Activated CD4-positive, alpha-beta T cell treated with anti-CD3 and anti-CD28 coated beads, Interleukin-2, amount 10 ng/mL, durations not matched to agents 24 days and 14 days (primary cell): ENCODE measurements around the gene RARB. TPM values are rescaled to one million over a fixed set of nuclear protein-coding genes. Genes with fewer than 3 reads are reported as not detected.

Source experiments
- DNase-seq: peaks from one replicate; pipeline ENCODE4 v3.0.0; 2022
- H3K27ac Mint-ChIP-seq: one replicate; pipeline ENCODE4 v1.8.0; 2022; ENCODE audit warnings: mild to moderate bottlenecking, mixed read lengths
- H3K27me3 Mint-ChIP-seq: one replicate; pipeline ENCODE4 v1.8.0; 2022; ENCODE audit warnings: mixed read lengths
- H3K36me3 Mint-ChIP-seq: one replicate; pipeline ENCODE4 v1.8.0; 2022; ENCODE audit warnings: low read depth, mild to moderate bottlenecking, mixed read lengths
- H3K4me1 Mint-ChIP-seq: one replicate; pipeline ENCODE4 v1.8.0; 2021; ENCODE audit warnings: mixed read lengths
- H3K4me3 Mint-ChIP-seq: one replicate; pipeline ENCODE4 v1.8.0; 2022; ENCODE audit warnings: mild to moderate bottlenecking, moderate library complexity, mixed read lengths
- H3K9me3 Mint-ChIP-seq: one replicate; pipeline ENCODE4 v1.8.0; 2021; ENCODE audit warnings: mixed read lengths
- intact Hi-C: fragments of 100-400 bp; cut with micrococcal nuclease; formaldehyde crosslinking; loops from one replicate; pipeline ENCODE4 v1.15.1; 2023
- total RNA-seq: library from RNA; stranded (reverse); gene quantifications from 2 replicates; pipeline ENCODE4 v1.2.3, GENCODE V29; 2022

RARB gene
- total RNA-seq, 1 donor from 2014 or later, result not detected

DNA sequence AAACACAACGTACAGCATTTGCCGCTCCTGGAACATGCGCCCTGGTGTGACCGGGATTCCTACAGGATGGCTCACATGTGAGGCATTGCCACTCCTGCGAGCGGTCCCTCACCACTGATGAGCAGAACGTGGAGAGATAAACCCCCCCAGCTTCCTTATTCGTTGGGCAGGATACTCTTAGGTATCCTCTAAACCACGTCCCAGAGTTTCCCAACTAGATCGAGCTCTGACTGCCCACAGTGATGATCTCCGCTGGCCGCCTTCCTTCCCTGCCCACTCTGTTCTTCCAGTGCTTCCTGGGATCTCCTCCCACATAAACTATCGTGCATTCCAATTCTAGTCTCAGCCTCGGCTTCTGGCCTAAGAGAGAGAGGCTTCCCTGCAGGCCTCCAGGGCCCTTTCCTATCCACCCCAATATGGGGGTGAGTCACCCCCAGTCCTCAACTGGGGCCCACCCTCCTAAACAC is 144.9 kb downstream of the RARB start:
- Mint-ChIP-seq H3K4me3 (no peak overlapping the region), H3K36me3 (no peaks in the 10 kb centered on the region), H3K9me3 (no peaks in the 10 kb centered on the region), H3K27ac (no peak overlapping the region), H3K4me1 (no peaks in the 10 kb centered on the region), H3K27me3 (no peaks in the 10 kb centered on the region)
- intact Hi-C loops, result no loop called here
- DNase-seq, result no peak

DNA sequence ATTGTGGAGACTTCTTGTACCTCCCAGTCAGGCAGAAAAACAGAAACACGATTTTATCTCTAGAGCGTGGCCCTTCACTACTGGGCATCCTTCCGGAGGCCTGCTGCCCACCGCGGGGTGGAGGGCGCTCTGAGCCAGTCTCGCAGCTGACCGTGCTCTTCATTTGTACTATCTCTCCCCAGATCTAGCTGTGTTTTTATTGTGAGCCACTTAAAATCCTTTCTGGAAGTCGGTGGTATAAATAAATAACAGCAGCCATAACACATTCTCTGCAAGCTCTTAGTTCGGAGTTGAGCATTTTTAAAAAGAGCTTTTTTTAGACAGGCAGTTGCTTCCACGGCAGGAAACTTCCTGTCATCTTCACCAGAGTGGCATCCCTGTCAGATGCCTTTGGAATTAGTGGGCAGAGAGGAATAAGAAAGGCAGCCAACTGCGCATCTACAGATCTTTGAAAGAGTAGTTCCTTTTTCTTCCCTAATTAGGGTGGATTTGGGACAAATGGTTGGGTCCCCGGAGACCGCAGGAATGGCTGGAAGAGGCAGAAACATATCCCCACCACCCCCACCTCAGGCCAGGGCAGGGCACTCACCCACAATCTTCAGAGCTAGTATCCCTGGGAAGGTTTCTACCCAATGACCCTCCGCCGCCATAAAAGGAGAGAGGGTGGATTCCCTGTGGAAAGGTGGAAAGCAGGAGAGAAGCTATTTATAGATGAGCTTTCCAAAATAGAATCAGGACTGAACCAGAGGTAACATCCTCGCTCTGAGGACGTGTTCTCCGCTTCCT is 145.5 kb downstream of the RARB start:
- H3K4me3 Mint-ChIP-seq, result no peak overlapping the region
- H3K9me3 Mint-ChIP-seq, result no peaks in the 10 kb centered on the region
- no peak overlapping the region for H3K27ac Mint-ChIP-seq
- no peaks in the 10 kb centered on the region for H3K36me3 Mint-ChIP-seq
- H3K4me1 Mint-ChIP-seq, result no peaks in the 10 kb centered on the region
- no peak for DNase-seq
- peaks cover 1% of the 10 kb centered on the region for H3K27me3 Mint-ChIP-seq
- intact Hi-C loops, result no loop called here

DNA sequence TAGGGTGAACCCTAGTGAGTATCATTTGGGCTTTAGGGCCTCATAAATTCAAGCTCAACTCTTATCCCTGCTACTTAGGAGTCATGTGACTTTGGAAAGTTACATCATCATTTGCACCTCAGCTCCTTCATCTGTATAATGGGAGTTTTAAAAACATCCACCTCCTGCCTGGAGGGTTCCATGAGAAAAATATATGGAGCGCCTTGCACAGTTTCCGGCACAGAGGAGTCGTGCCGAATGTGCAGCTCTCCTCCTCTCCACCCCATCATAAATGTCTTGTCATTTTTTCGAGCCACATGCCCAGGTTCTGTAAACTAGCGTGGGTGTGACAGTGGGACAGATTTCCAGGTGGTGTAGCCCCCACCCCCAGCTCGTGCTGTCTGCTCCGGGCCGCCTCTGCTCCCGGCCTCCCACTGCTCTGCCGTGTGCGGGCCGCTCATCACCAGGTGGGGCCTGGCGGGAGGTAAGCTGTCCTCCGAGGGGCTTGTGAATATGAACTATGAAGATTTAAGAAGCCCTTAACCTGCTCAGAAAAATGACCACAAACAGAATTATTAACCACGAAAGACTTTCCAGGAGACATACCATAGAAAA is 146.2 kb downstream of the RARB start:
- peaks cover 1% of the 10 kb centered on the region for H3K27me3 Mint-ChIP-seq
- H3K36me3 Mint-ChIP-seq, result no peaks in the 10 kb centered on the region
- H3K27ac Mint-ChIP-seq, result no peak overlapping the region
- no peak for DNase-seq
- H3K4me1 Mint-ChIP-seq, result no peaks in the 10 kb centered on the region
- H3K9me3 Mint-ChIP-seq, result no peaks in the 10 kb centered on the region
- intact Hi-C loops, result no loop called here
- no peak overlapping the region for H3K4me3 Mint-ChIP-seq

DNA sequence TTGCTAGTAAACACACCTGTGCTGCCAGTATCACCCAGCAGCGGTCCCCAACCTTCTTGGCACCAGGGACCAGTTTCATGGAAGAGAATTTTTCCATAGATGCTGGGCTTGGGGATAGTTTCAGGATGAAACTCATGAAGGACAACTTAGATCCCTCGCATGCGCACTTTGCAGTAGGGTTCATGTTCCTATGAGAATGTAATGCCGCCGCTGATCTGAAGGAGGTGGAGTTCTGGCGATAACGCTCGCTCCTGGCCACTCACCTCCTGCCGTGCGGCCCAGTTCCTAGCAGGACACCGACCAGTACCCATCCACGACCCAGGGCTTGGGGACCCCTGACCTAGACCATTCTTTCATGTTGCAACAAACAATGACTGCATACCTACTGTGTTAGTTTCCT is 146.9 kb downstream of the RARB start:
- Mint-ChIP-seq H3K27me3 (peaks cover 1% of the 10 kb centered on the region), H3K36me3 (no peaks in the 10 kb centered on the region), H3K9me3 (no peaks in the 10 kb centered on the region), H3K4me1 (no peaks in the 10 kb centered on the region), H3K4me3 (no peak overlapping the region), H3K27ac (no peak overlapping the region)
- intact Hi-C loops, result no loop called here
- no peak for DNase-seq

DNA sequence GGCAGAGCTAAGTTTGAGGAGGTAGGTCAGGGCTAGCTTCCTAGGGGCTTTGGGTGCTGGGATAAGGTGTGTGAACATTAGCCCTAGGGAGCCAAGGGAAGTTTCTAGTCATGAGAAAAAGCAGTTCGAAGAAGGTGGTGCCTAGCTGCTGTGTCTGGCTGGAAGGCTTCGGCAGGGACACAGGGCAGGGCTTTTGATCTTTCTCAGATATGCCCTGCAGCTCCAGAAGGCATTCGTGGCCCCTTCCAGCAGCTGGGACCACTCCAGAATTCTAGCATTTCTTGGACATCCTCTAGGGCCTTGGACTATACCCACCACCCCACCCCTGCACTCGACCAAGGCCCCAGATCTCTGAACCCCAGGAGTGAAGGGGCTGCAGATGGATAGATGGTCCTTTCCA is 148.1 kb downstream of the RARB start:
- Mint-ChIP-seq H3K4me3 (no peak overlapping the region), H3K36me3 (no peaks in the 10 kb centered on the region), H3K9me3 (no peaks in the 10 kb centered on the region), H3K4me1 (no peaks in the 10 kb centered on the region), H3K27ac (no peak overlapping the region), H3K27me3 (peaks cover 1% of the 10 kb centered on the region)
- no peak for DNase-seq
- intact Hi-C loops, result no loop called here

DNA sequence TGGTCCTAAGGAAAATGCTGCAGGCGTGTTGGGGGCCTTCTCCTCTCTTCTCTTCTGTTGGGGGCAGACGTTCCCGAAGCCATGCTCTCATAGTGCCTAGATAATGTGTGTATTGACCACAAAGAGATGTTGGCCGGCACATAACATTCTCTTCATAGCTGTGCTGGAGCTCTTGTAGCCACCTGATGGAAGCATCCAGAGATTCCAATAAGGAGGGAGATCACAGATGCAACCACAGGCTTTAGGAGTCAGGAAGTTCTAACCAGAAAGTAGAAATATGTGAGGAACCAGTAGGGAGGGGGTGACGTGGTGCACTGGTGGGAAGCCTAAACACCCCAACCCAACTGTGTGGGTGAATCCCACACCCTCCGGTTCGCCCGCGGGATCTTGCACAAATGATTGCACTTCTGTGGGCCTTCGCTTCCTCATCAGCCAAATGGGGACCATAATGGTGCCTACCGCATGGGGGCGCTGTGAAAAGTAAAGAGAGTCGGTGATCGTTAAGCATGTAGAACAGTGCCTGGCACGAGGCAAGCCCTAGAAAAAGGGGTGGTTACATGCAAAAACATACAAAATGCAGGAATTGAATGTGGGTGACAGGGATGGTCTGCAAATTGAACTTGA is 148.9 kb downstream of the RARB start:
- Mint-ChIP-seq H3K27ac (no peak overlapping the region), H3K27me3 (peaks cover 1% of the 10 kb centered on the region), H3K9me3 (no peaks in the 10 kb centered on the region), H3K4me1 (no peaks in the 10 kb centered on the region), H3K36me3 (no peaks in the 10 kb centered on the region), H3K4me3 (no peak overlapping the region)
- DNase-seq, result no peak
- intact Hi-C loops, result no loop called here

DNA sequence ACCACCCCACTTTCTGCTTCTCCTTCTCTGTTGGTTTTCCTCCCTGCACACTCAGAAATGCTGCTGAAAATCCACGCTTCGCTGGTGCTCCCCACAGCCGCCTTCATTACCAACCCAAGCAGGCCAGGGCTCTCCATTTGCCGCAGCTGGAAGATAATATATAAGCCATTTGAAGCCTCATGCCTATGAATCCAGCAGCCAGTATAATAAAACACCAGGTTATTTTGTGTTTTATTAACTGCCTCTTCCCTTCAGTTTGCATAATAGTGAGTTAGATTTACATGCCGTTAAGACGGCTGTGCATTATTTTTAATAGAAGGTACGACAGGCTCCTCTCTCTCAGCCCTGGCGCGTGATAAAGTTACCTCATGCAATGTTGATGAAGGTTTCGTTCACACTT is 150.0 kb downstream of the RARB start:
- no peak for DNase-seq
- Mint-ChIP-seq H3K27me3 (peaks cover 1% of the 10 kb centered on the region), H3K36me3 (no peaks in the 10 kb centered on the region), H3K4me1 (no peaks in the 10 kb centered on the region), H3K9me3 (no peaks in the 10 kb centered on the region), H3K27ac (no peak overlapping the region), H3K4me3 (no peak overlapping the region)
- intact Hi-C loops, result no loop called here

DNA sequence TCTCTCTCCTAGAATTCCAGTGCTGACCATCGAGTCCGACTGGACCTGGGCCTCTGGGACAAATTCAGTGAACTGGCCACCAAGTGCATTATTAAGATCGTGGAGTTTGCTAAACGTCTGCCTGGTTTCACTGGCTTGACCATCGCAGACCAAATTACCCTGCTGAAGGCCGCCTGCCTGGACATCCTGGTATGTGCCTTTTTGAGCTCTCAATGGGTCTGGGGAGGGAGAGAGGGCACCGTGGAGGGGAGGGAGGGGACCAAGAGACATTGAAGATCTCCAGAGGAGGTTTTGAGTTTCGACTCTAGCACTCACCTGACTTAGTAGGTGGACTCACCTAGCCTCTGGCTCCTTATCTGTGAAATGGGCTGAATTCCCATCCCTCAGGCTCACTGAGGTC is 152.5 kb downstream of the RARB start:
- Mint-ChIP-seq H3K27me3 (peaks cover 1% of the 10 kb centered on the region), H3K4me1 (no peaks in the 10 kb centered on the region), H3K36me3 (no peaks in the 10 kb centered on the region), H3K27ac (no peak overlapping the region), H3K9me3 (no peaks in the 10 kb centered on the region), H3K4me3 (no peak overlapping the region)
- intact Hi-C loops, result no loop called here
- no peak for DNase-seq

DNA sequence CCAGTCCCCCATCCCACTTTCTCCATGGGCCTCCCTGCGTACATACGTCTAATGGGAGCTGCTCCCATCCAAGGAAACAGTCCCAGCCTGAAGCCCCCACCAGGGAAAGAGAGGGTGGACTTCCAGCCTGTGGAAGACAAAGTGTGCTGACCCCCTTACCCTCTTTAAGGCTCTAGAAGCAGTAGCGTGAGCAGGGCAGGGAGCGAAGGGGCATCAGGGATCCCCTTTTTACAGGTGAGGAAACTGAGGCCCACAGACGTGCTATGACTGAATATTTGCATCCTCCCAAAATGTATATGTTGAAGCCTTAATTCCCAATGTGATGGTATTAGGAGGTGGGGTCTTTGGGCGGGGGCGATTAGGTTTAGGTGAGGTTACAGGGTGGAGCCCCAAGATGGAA is 153.3 kb downstream of the RARB start:
- Mint-ChIP-seq H3K27me3 (peaks cover 1% of the 10 kb centered on the region), H3K4me1 (no peaks in the 10 kb centered on the region), H3K27ac (no peak overlapping the region), H3K36me3 (no peaks in the 10 kb centered on the region), H3K4me3 (no peak overlapping the region), H3K9me3 (no peaks in the 10 kb centered on the region)
- no peak for DNase-seq
- intact Hi-C loops, result no loop called here

DNA sequence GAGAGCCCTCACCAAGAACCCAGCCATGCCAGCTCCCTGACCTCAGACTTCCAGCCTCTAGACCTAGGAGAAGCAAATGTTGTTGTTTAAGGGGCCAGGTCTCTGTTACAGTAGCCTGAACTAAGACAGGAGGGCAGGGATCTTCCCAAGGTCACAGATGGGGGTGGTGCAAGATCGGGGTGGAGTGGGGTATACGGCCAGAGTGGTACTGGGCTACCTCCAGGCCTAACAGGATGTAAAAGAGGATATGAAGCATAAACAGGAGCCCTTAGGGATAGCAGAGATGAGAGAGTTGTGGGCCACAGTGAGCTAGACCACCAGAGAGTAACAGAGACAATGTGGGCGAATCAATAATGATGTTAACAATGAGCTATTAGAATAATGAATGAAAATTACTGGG is 153.8 kb downstream of the RARB start:
- intact Hi-C loops, result no loop called here
- DNase-seq, result no peak
- Mint-ChIP-seq H3K4me3 (no peak overlapping the region), H3K27ac (no peak overlapping the region), H3K9me3 (no peaks in the 10 kb centered on the region), H3K36me3 (no peaks in the 10 kb centered on the region), H3K4me1 (no peaks in the 10 kb centered on the region), H3K27me3 (peaks cover 1% of the 10 kb centered on the region)

DNA sequence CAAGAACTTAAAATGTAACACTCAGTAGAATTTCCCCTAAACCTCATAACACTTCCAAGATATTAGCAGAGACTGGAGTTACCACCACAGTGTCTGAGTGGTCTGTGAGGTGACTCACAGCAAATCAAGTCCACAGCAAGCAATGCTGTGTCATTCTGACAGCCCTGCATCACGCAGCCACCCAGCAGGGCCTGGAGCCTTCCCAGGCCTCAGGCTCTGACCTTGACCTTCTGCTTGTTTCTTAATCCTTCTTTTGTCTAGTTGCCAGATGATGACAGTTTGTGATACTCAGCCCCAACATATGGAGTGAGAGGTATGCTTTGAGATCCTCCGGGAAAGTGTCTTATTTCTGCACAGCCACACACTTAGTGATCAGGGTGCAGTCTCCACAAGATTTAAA is 154.2 kb downstream of the RARB start:
- Mint-ChIP-seq H3K9me3 (no peaks in the 10 kb centered on the region), H3K4me3 (no peak overlapping the region), H3K36me3 (no peaks in the 10 kb centered on the region), H3K27ac (no peak overlapping the region), H3K27me3 (peaks cover 1% of the 10 kb centered on the region), H3K4me1 (no peaks in the 10 kb centered on the region)
- intact Hi-C loops, result no loop called here
- no peak for DNase-seq

DNA sequence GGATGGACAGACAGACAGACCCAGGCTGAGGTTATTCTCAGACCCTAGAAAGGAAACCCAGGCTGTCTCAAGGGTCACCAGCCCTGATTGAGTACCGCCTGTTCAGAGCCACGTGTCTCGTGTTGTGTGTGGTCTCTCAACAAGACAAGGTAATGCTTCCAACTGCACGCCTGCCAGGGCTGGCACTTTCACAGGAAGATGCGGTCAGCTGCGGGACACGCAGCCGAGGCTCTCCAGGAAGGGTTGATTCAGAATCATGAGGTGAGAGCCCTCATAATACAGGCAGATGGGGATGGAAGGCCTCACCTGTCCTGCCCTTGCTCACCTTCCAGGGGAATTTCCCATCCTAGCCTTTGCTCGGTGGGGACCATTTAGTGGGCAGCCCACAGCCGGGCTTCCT is 155.3 kb downstream of the RARB start:
- no peak overlapping the region for H3K27ac Mint-ChIP-seq
- no peaks in the 10 kb centered on the region for H3K36me3 Mint-ChIP-seq
- DNase-seq, result no peak
- no peaks in the 10 kb centered on the region for H3K9me3 Mint-ChIP-seq
- peaks cover 1% of the 10 kb centered on the region for H3K27me3 Mint-ChIP-seq
- intact Hi-C loops, result no loop called here
- H3K4me1 Mint-ChIP-seq, result no peaks in the 10 kb centered on the region
- no peak overlapping the region for H3K4me3 Mint-ChIP-seq

DNA sequence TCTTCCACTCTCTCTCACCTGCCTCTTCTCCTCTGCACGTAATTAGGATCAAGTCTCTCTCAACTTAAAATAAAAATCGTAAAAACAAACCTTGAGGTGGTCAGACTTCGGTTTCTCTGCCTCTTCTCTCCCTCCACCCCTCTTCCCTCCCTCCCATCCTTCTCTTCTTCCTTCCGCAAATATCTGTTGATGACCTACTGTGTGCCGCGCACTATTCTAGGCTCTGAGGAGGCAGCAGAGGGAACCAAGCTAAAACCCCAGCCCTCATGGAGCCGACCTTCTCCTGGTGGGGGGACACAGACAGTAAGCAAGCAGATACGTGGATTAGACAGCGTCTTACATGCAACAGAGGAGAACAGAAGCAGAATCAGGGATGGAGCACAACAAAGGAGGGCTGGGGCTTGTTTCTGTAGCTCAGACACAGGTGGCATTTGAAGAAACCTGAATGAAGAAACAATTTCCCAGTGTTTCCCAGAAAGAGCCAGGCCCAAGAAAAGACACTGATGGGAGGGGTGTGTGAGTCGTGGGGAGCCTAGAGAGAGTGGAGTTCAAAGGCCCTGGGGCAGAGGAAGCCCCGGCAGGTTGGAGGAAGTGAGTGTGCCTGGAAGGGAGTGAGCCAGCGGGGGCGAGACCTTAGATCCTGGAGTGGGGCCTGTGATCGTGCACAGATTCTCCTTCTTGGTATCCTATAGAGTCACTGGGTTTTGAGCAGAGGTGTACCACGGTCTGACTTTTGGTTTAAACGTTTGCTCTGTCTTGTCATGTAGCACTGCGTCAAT is 156.1 kb downstream of the RARB start:
- Mint-ChIP-seq H3K4me3 (no peak overlapping the region), H3K9me3 (no peaks in the 10 kb centered on the region), H3K27ac (no peak overlapping the region), H3K36me3 (no peaks in the 10 kb centered on the region), H3K4me1 (peaks cover 1% of the 10 kb centered on the region), H3K27me3 (no peaks in the 10 kb centered on the region)
- intact Hi-C loops, result no loop called here
- DNase-seq, result no peak
